ENCODE data around the gene ST6GALNAC3. TPM values are rescaled to one million over a fixed set of nuclear protein-coding genes. Genes with fewer than 3 reads are reported as not detected.

Gene ST6GALNAC3
- total and polyA plus RNA-seq, 2 donors from 2014 or later, result 8.8 to 15.8 TPM

- Histone ChIP-seq H3K9me3 (ENCODE audit: control insufficient read depth in 2 of 3, insufficient read depth in 1 of 3, low read length in 3 of 3) (no peaks in the 10 kb centered on the region), H3K27ac (ENCODE audit: low read depth in 2 of 2, low read length in 2 of 2) (no peak overlapping the region), H3K27me3 (ENCODE audit: control insufficient read depth, insufficient read depth, low read length) (no peaks in the 10 kb centered on the region), H3K4me1 (ENCODE audit: control insufficient read depth in 2 of 3, insufficient read depth in 2 of 3, low read depth in 1 of 3, low read length in 3 of 3) (peaks cover 0 to 3% (median 0%) of the 10 kb centered on the region in 3 donors), H3K9ac (ENCODE audit: low read length in 3 of 3) (no peak overlapping the region), H3K36me3 (ENCODE audit: control insufficient read depth in 2 of 3, insufficient read depth in 3 of 3, low read length in 3 of 3) (no peaks in the 10 kb centered on the region), H3K4me3 (ENCODE audit: low read length in 3 of 3) (no peak overlapping the region)
- no peak for TF ChIP-seq CTCF (IDR thresholded peaks at IDR 0.05; ENCODE audit: borderline replicate concordance, extremely low read depth, insufficient read depth)
- FAIRE-seq, result no peak
- intact Hi-C loops (cut with DNase I), result no loop called here
- DNase-seq, result peak in 1 of 5 donors; percentile 53
Measured at GRCh38 chr1:76289692-76290091, 215.1 kb downstream of the ST6GALNAC3 start.

- H3K36me3 ChIP-seq (ENCODE audit: control insufficient read depth in 2 of 3, insufficient read depth in 3 of 3, low read length in 3 of 3), result no peaks in the 10 kb centered on the region
- H3K9ac ChIP-seq (ENCODE audit: low read length in 3 of 3), result no peak overlapping the region
- H3K4me1 ChIP-seq (ENCODE audit: control insufficient read depth in 2 of 3, insufficient read depth in 2 of 3, low read depth in 1 of 3, low read length in 3 of 3), result peaks cover 0 to 3% (median 0%) of the 10 kb centered on the region in 3 donors
- no peaks in the 10 kb centered on the region for H3K27me3 ChIP-seq (ENCODE audit: control insufficient read depth, insufficient read depth, low read length)
- H3K27ac ChIP-seq (ENCODE audit: low read depth in 2 of 2, low read length in 2 of 2), result no peak overlapping the region
- TF ChIP-seq CTCF (IDR thresholded peaks at IDR 0.05; ENCODE audit: borderline replicate concordance, extremely low read depth, insufficient read depth), result no peak
- no peaks in the 10 kb centered on the region for H3K9me3 ChIP-seq (ENCODE audit: control insufficient read depth in 2 of 3, insufficient read depth in 1 of 3, low read length in 3 of 3)
- intact Hi-C loops (cut with DNase I), result no loop called here
- no peak for FAIRE-seq
- no peak overlapping the region for H3K4me3 ChIP-seq (ENCODE audit: low read length in 3 of 3)
- no peak for DNase-seq
Measured at GRCh38 chr1:76290271-76290670, 215.7 kb downstream of the ST6GALNAC3 start.

DNA sequence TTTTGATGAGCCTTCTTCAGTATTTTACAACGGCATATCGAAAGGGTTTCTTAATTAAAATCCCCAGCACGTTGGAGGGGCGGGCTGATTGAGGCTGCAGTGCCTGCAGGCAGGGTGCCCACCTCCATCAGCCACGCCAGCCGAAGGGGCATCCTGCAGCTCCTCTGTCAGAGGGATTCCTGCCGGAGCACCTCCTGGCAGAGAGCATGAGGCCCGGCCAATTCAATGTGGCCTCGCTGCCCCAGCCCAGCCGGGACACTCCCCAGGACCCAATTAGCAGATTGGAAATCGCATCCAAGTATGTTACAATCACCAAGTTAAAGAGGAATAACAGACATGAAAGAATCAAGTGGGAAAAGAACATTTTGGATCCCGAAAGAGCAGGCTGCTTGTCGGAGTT, 216.6 kb downstream of the ST6GALNAC3 start:
- peaks cover 0 to 3% (median 0%) of the 10 kb centered on the region in 3 donors for H3K4me1 ChIP-seq (ENCODE audit: control insufficient read depth in 2 of 3, insufficient read depth in 2 of 3, low read depth in 1 of 3, low read length in 3 of 3)
- H3K4me3 ChIP-seq (ENCODE audit: low read length in 3 of 3), result no peak overlapping the region
- no peaks in the 10 kb centered on the region for H3K36me3 ChIP-seq (ENCODE audit: control insufficient read depth in 2 of 3, insufficient read depth in 3 of 3, low read length in 3 of 3)
- no peak overlapping the region for H3K9ac ChIP-seq (ENCODE audit: low read length in 3 of 3)
- FAIRE-seq (no peak), DNase-seq (no peak)
- no peaks in the 10 kb centered on the region for H3K9me3 ChIP-seq (ENCODE audit: control insufficient read depth in 2 of 3, insufficient read depth in 1 of 3, low read length in 3 of 3)
- no peaks in the 10 kb centered on the region for H3K27me3 ChIP-seq (ENCODE audit: control insufficient read depth, insufficient read depth, low read length)
- H3K27ac ChIP-seq (ENCODE audit: low read depth in 2 of 2, low read length in 2 of 2), result no peak overlapping the region
- intact Hi-C loops (cut with DNase I), result no loop called here
- TF ChIP-seq CTCF (IDR thresholded peaks at IDR 0.05; ENCODE audit: borderline replicate concordance, extremely low read depth, insufficient read depth), result no peak

DNA sequence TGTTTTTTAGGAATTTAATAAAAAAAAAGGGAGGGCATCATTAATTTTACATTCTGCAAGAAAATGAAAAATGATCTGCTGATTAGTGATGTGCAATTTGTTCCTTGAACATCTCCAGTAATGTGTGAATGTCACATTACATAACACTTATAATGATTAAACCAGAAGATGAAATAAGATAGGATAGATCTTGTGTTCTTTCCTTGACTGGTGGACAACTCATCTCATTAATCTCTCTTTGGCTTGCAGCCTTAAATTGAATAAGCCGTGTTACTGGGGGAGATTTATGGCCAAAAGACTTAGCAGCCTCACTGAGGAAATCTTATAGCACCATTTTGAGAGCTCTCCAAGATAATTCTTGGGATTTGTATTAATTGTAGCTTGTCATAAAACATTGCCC, 217.2 kb downstream of the ST6GALNAC3 start:
- intact Hi-C loops (cut with DNase I), result no loop called here
- H3K36me3 ChIP-seq (ENCODE audit: control insufficient read depth in 2 of 3, insufficient read depth in 3 of 3, low read length in 3 of 3), result no peaks in the 10 kb centered on the region
- H3K27me3 ChIP-seq (ENCODE audit: control insufficient read depth, insufficient read depth, low read length), result no peaks in the 10 kb centered on the region
- H3K27ac ChIP-seq (ENCODE audit: low read depth in 2 of 2, low read length in 2 of 2), result no peak overlapping the region
- H3K9me3 ChIP-seq (ENCODE audit: control insufficient read depth in 2 of 3, insufficient read depth in 1 of 3, low read length in 3 of 3), result no peaks in the 10 kb centered on the region
- H3K4me1 ChIP-seq (ENCODE audit: control insufficient read depth in 2 of 3, insufficient read depth in 2 of 3, low read depth in 1 of 3, low read length in 3 of 3), result peaks cover 0 to 3% (median 0%) of the 10 kb centered on the region in 3 donors
- peak in 2 of 5 donors; percentile 37 to 52 for DNase-seq
- FAIRE-seq, result no peak
- TF ChIP-seq CTCF (IDR thresholded peaks at IDR 0.05; ENCODE audit: borderline replicate concordance, extremely low read depth, insufficient read depth), result no peak
- H3K9ac ChIP-seq (ENCODE audit: low read length in 3 of 3), result no peak overlapping the region
- no peak overlapping the region for H3K4me3 ChIP-seq (ENCODE audit: low read length in 3 of 3)

Measured in kidney (tissue), 14 donors.